Spinal cord (tissue), 10 donors: ENCODE results near the gene SDR42E2. TPM values are rescaled to one million over a fixed set of nuclear protein-coding genes. Genes with fewer than 3 reads are reported as not detected.

ENCODE experiments used
- DNase-seq, 6 donors: peaks; one replicate each; pipeline versions ENCODE4 v3.0.0 to v3.0.0-alpha.2; 2013 to 2015; ENCODE audit warnings: low spot score in 6 of 6, low read depth in 4 of 6
- H3K27ac ChIP-seq: one replicate; pipeline ENCODE4 v1.5.1; 2013; ENCODE audit warnings: low read depth, low read length, control low read depth
- H3K27me3 ChIP-seq: one replicate; pipeline ENCODE4 v1.6.1; 2013; ENCODE audit warnings: low read length; ENCODE audit not compliant: control insufficient read depth, insufficient read depth
- H3K36me3 ChIP-seq: one replicate; pipeline ENCODE4 v1.6.1; 2013; ENCODE audit warnings: low read length; ENCODE audit not compliant: control insufficient read depth, insufficient read depth
- H3K4me1 ChIP-seq: one replicate; pipeline ENCODE4 v1.6.1; 2013; ENCODE audit warnings: low read length; ENCODE audit not compliant: control insufficient read depth, insufficient read depth
- H3K4me3 ChIP-seq: one replicate; pipeline ENCODE4 v1.5.1; 2013; ENCODE audit warnings: low read depth, low read length, control low read depth
- H3K9me3 ChIP-seq: one replicate; pipeline ENCODE4 v1.6.1; 2013; ENCODE audit warnings: low read length; ENCODE audit not compliant: control insufficient read depth, insufficient read depth
- WGBS: methylation state at CpG from one replicate; pipeline ENCODE4 v1.1.5; 2013; ENCODE audit warnings: missing lambda C conversion rate; ENCODE audit not compliant: insufficient coverage; 5-methylcytosine and 5-hydroxymethylcytosine counted together
- polyA plus RNA-seq, 2 donors: library from polyadenylated mRNA; unstranded; fragments of 120-200 nt; gene quantifications; one replicate each; pipeline ENCODE4 v1.2.1, GENCODE V29; 2013; ENCODE audit not compliant: insufficient read length in 2 of 2
- total RNA-seq, 2 donors: library from RNA; depleted of rRNA in 1 of 2; stranded (reverse); fragments of 120-200 nt in 1 of 2; fragments of >200 nt in 1 of 2; gene quantifications; one replicate each; pipeline versions ENCODE4 v1.2.3 to v1.2.4, GENCODE V29; 2013 to 2014
- donor health status: healthy.

Gene SDR42E2
- total and polyA plus RNA-seq, 4 donors: 0.17 to 1.6 (median 1.3) TPM; not detected in 1

DNA sequence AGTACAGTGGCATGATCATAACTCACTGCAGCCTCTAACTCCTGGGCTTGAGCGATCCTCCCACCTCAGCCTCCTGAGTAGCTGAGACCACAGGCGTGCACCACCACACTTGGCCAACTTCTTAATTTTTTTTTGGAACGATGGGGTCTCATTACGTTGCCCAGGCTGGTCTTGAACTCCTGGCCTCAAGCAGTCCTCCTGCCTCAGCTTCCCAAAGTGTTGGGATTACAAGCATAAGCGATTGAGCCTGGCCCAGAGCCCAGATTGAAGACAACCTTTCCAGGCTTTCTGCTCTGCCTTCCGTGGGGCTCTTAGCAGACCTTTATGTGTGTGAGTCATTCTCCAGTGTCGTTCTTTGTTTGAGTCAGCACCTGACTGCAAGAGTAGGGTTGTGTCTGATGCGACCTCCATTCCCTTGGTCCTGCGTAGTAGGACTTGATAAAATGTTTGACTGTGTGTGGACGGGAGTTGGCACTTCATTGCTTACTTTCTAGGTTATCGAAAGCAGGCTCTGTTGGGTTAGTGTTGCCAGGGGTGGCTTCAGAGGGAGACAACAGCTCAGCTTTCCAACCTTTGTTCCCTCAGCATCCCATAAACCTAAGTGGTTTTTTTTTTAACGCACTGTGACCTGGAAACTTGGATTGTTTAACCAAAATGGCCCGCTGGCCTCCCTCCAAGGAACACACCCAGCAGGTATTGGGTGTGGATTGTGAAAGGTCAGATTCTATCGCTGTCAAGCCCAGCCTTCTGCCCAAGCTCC, 70.2 kb downstream of the SDR42E2 start:
- Histone ChIP-seq H3K27me3 (no peaks in the 10 kb centered on the region), H3K9me3 (no peaks in the 10 kb centered on the region), H3K36me3 (peaks cover 25% of the 10 kb centered on the region), H3K27ac (peak overlapping the region; percentile 6), H3K4me3 (no peak overlapping the region), H3K4me1 (no peaks in the 10 kb centered on the region)
- WGBS: 81% methylated on average over 11 of the region's 14 CpGs
- peak in 1 of 6 donors; percentile 51 for DNase-seq

- no peaks in the 10 kb centered on the region for H3K9me3 ChIP-seq
- H3K36me3 ChIP-seq: peaks cover 26% of the 10 kb centered on the region
- no peak overlapping the region for H3K4me3 ChIP-seq
- H3K4me1 ChIP-seq: no peaks in the 10 kb centered on the region
- H3K27me3 ChIP-seq: no peaks in the 10 kb centered on the region
- DNase-seq: no peak
- 40% methylated on average over 1 of the region's 6 CpGs for WGBS
- peak overlapping the region; percentile 6 for H3K27ac ChIP-seq
These were observed 70.7 kb downstream of the SDR42E2 start for GRCh38 chr16:22233037-22233372.

- peaks cover 16% of the 10 kb centered on the region for H3K36me3 ChIP-seq
- peak in 1 of 6 donors; percentile 18 for DNase-seq
- no peak overlapping the region for H3K4me3 ChIP-seq
- H3K27me3 ChIP-seq: no peaks in the 10 kb centered on the region
- 100% methylated on average over 1 of the region's 9 CpGs for WGBS
- H3K9me3 ChIP-seq: no peaks in the 10 kb centered on the region
- no peaks in the 10 kb centered on the region for H3K4me1 ChIP-seq
- H3K27ac ChIP-seq: no peak overlapping the region
These were observed 73.8 kb downstream of the SDR42E2 start for GRCh38 chr16:22235839-22236745.

DNA sequence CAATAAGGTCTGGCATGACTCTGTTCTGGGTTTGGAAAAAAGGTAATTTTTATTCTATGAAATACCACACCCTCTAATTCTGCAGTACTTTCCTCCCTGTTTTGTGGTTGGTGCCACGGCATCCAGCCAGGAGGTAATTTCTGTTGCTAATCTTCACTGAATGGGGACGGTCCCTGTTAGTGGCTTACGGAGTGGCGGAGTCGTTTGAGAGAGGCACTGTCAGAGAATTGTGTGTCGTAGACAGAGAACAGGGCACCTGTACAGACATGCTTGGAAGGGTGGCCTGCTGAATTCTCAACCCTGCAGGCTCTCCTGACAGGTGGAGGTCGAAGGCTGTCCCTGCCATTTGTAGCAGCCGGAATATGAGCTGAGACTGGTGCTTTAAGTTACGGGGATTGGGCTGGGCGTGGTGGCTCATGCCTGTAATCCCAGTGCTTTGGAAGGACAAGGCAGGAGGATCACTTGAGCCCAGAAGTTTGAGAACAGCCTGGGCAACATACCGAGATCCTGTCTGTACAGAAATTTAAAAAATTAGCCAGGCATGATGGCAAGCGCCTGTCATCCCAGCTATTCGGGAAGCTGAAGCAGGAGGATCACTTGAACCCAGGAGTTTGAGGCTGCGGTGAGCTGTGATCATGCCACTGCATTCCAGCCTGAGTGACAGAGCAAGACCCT, 77.0 kb downstream of the SDR42E2 start:
- no peaks in the 10 kb centered on the region for H3K9me3 ChIP-seq
- H3K27ac ChIP-seq: no peak overlapping the region
- no peaks in the 10 kb centered on the region for H3K27me3 ChIP-seq
- peaks cover 7% of the 10 kb centered on the region for H3K36me3 ChIP-seq
- no peaks in the 10 kb centered on the region for H3K4me1 ChIP-seq
- no peak for DNase-seq
- H3K4me3 ChIP-seq: no peak overlapping the region
- WGBS: 94% methylated on average over 13 of the region's 14 CpGs

DNA sequence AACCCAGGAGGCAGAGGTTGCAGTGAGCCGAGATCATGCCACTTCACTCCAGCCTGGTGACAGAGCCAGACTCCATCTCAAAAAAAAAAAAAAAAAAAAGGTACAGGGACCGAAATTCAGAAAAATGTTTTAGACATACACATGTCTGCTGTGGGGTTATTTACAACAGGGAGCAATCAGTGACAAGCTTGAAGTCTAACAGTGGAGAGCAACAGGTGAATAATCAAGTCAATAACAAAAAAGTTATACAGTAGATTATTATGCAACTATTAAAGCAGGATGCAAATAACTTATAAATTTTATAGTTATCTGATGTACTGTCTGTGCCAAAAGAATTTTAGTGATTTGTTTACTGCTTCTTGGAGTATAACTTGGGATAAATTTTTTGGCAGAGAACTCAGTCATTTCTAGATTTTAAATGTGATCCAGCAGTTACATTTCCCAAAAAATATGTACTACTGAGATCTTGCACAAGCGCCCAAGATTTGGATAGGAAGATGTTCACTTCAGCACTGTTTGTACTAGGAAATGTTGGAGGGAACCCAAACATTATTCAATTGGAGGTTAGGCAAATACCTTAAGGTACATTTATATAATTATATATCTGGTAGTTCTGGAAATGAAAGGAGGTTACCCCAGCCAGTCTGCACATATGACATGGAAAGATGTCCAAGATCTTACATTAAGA, 77.9 kb downstream of the SDR42E2 start:
- no peaks in the 10 kb centered on the region for H3K9me3 ChIP-seq
- no peak overlapping the region for H3K27ac ChIP-seq
- H3K36me3 ChIP-seq: peaks cover 14% of the 10 kb centered on the region
- H3K4me1 ChIP-seq: no peaks in the 10 kb centered on the region
- no peaks in the 10 kb centered on the region for H3K27me3 ChIP-seq
- no CpG with 5 or more reads among the region's 3 CpGs for WGBS
- no peak overlapping the region for H3K4me3 ChIP-seq
- DNase-seq: no peak

Other genes with a start within 250 kb of the SDR42E2 start
- gene UQCRC2, start 209.1 kb upstream of the SDR42E2 start, total RNA-seq: 100 to 1,000 TPM; 237 to 292 TPM
- gene UQCRC2, start 209.1 kb upstream of the SDR42E2 start, polyA plus RNA-seq: 100 to 1,000 TPM; 275 to 285 TPM
- under 1 TPM in 1 of 2 donors, not detected in 1; 0.30 TPM for gene PDZD9, start 161.4 kb upstream of the SDR42E2 start, total RNA-seq
- gene PDZD9, start 161.4 kb upstream of the SDR42E2 start, polyA plus RNA-seq: 1 to 10 TPM; 1.0 to 1.7 TPM
- 10 to 100 TPM; 19.3 to 43.1 TPM for gene MOSMO, start 154.4 kb upstream of the SDR42E2 start, total RNA-seq
- 10 to 100 TPM; 24.6 to 28.7 TPM for gene MOSMO, start 154.4 kb upstream of the SDR42E2 start, polyA plus RNA-seq
- gene VWA3A, start 70.0 kb upstream of the SDR42E2 start, total RNA-seq: 10 to 100 TPM in 1 of 2 donors, 1 to 10 TPM in 1; 4.6 to 21.4 TPM
- gene VWA3A, start 70.0 kb upstream of the SDR42E2 start, polyA plus RNA-seq: 10 to 100 TPM; 19.0 to 22.5 TPM
- gene EEF2K, start 43.8 kb downstream of the SDR42E2 start, total RNA-seq: 10 to 100 TPM; 17.3 to 26.8 TPM
- 10 to 100 TPM; 15.4 to 30.4 TPM for gene EEF2K, start 43.8 kb downstream of the SDR42E2 start, polyA plus RNA-seq
- 10 to 100 TPM; 21.9 to 42.4 TPM for gene POLR3E, start 134.9 kb downstream of the SDR42E2 start, total RNA-seq
- 10 to 100 TPM; 50.6 to 58.9 TPM for gene POLR3E, start 134.9 kb downstream of the SDR42E2 start, polyA plus RNA-seq
- 10 to 100 TPM; 20.4 to 22.2 TPM for gene CDR2, start 212.1 kb downstream of the SDR42E2 start, total RNA-seq
- gene CDR2, start 212.1 kb downstream of the SDR42E2 start, polyA plus RNA-seq: 10 to 100 TPM; 14.8 to 17.5 TPM